Thyroid gland (tissue), 4 donors: ENCODE data around the gene DLD. TPM values are rescaled to one million over a fixed set of nuclear protein-coding genes. Genes with fewer than 3 reads are reported as not detected.

Experiments
- DNase-seq, 2 donors: peaks; one replicate each; pipeline ENCODE4 v3.0.0-alpha.2; 2019
- H3K27ac ChIP-seq, 3 donors: fragments of 200-600 bp; sonication (generic); 1 replicate in 2 of 3; 2 replicates in 1 of 3; pipeline ENCODE4 v1.5.1; 2016 to 2019; ENCODE audit warnings: mild to moderate bottlenecking in 1 of 3, moderate library complexity in 1 of 3
- H3K27me3 ChIP-seq: fragments of 200-600 bp; sonication (generic); one replicate; pipeline ENCODE4 v1.5.1; 2019
- H3K36me3 ChIP-seq, 2 donors: fragments of 200-600 bp; sonication (generic); one replicate each; pipeline ENCODE4 v1.5.1; 2016 to 2019
- H3K4me1 ChIP-seq, 2 donors: fragments of 200-600 bp; sonication (generic); one replicate each; pipeline ENCODE4 v1.5.1; 2017 to 2019
- H3K4me3 ChIP-seq, 3 donors: fragments of 200-600 bp; sonication (generic); replicated peaks in 1 of 3; 1 replicate in 2 of 3; 2 replicates in 1 of 3; pipeline ENCODE4 v1.5.1; 2016; ENCODE audit warnings: mild to moderate bottlenecking in 1 of 3
- H3K9me3 ChIP-seq: fragments of 200-600 bp; sonication (generic); one replicate; pipeline ENCODE4 v1.5.1; 2017
- CTCF ChIP-seq, 6 experiments: fragments of 200-600 bp in 3 of 6; fragments of 450-650 bp in 3 of 6; sonication (generic) in 3 of 6; IDR thresholded peaks; one replicate each; pipeline ENCODE4 v1.5.1; 2016 to 2019; ENCODE audit warnings: antibody characterized with exemption in 6 of 6, mild to moderate bottlenecking in 2 of 6, inconsistent platforms in 1 of 6, moderate library complexity in 1 of 6
- POLR2A ChIP-seq, 2 donors: fragments of 450-650 bp; IDR thresholded peaks; one replicate each; pipeline ENCODE4 v1.6.1; 2017; ENCODE audit warnings: antibody characterized with exemption in 2 of 2, mild to moderate bottlenecking in 2 of 2, moderate library complexity in 1 of 2
- WGBS, 2 donors: methylation state at CpG; one replicate each; pipeline ENCODE4 v1.1.5; 2017; 5-methylcytosine and 5-hydroxymethylcytosine counted together
- intact Hi-C: fragments of 100-400 bp; cut with DNase I; formaldehyde crosslinking; loops from one replicate; pipeline ENCODE4 v1.15.1; 2023
- total RNA-seq, 4 donors: library from RNA; depleted of rRNA; stranded (reverse); fragments of >200 nt; gene quantifications; one replicate each; pipeline ENCODE4 v1.2.3, GENCODE V29; 2016

The DLD gene
- total RNA-seq, 4 donors from 2014 or later = 108 to 343 (median 213) TPM

- TF ChIP-seq CTCF (IDR thresholded peaks at IDR 0.05) (no peak), POLR2A (IDR thresholded peaks at IDR 0.05) (no peak)
- H3K4me3 ChIP-seq = no peak overlapping the region
- DNase-seq = no peak
- H3K27ac ChIP-seq = no peak overlapping the region
- peaks cover 28% of the 10 kb centered on the region in 2 donors for H3K36me3 ChIP-seq
- H3K9me3 ChIP-seq = no peaks in the 10 kb centered on the region
- H3K4me1 ChIP-seq = no peaks in the 10 kb centered on the region
- intact Hi-C loops = no loop called here
- 98 to 100% methylated on average over 2 of the region's 2 CpGs for WGBS, 2 donors
- H3K27me3 ChIP-seq = no peaks in the 10 kb centered on the region
Observed at GRCh38 chr7:107913851-107914250, 22.9 kb downstream of the DLD start.

GRCh38 chr7:107914831-107915230 is 23.8 kb downstream of the DLD start:
- Histone ChIP-seq H3K36me3 (peaks cover 29% of the 10 kb centered on the region in 2 donors), H3K27ac (no peak overlapping the region), H3K9me3 (no peaks in the 10 kb centered on the region), H3K27me3 (no peaks in the 10 kb centered on the region), H3K4me3 (no peak overlapping the region), H3K4me1 (no peaks in the 10 kb centered on the region)
- no peak for DNase-seq
- intact Hi-C loops = no loop called here
- no peak for TF ChIP-seq POLR2A (IDR thresholded peaks at IDR 0.05)
- TF ChIP-seq CTCF (IDR thresholded peaks at IDR 0.05) = no peak
- WGBS, 2 donors = 61 to 69% methylated on average over 1 of the region's 1 CpG

DNA sequence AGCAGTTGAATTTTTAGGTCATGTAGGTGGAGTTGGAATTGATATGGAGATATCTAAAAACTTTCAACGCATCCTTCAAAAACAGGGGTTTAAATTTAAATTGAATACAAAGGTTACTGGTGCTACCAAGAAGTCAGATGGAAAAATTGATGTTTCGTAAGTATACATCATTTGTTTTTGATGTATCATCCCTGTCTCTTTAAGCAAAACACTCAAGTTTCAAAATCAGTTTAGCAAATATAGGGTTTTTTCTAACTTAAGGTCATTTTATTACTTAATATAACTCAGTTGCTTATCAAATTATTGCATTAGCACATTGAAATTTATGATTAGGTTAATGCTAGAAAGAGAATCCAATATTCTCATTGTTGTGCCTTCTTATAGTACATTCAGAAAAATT is 24.6 kb downstream of the DLD start:
- H3K36me3 ChIP-seq = peaks cover 25 to 26% of the 10 kb centered on the region in 2 donors
- no peaks in the 10 kb centered on the region for H3K27me3 ChIP-seq
- H3K4me3 ChIP-seq = no peak overlapping the region
- peaks cover 0 to 5% of the 10 kb centered on the region in 2 donors for H3K4me1 ChIP-seq
- H3K27ac ChIP-seq = no peak overlapping the region
- TF ChIP-seq CTCF (IDR thresholded peaks at IDR 0.05) = no peak
- 96 to 99% methylated on average over 2 of the region's 2 CpGs for WGBS, 2 donors
- no peak for DNase-seq
- no peaks in the 10 kb centered on the region for H3K9me3 ChIP-seq
- intact Hi-C loops = no loop called here

GRCh38 chr7:107917763-107918651 is 27.0 kb downstream of the DLD start:
- intact Hi-C loops = no loop called here
- H3K4me3 ChIP-seq = no peak overlapping the region
- H3K27ac ChIP-seq = no peak overlapping the region
- H3K9me3 ChIP-seq = no peaks in the 10 kb centered on the region
- H3K36me3 ChIP-seq = peaks cover 25 to 26% of the 10 kb centered on the region in 2 donors
- no peaks in the 10 kb centered on the region for H3K27me3 ChIP-seq
- TF ChIP-seq POLR2A (IDR thresholded peaks at IDR 0.05) (no peak), CTCF (IDR thresholded peaks at IDR 0.05) (no peak)
- 89 to 93% methylated on average over 3 of the region's 3 CpGs for WGBS, 2 donors
- no peak for DNase-seq
- peaks cover 0 to 7% of the 10 kb centered on the region in 2 donors for H3K4me1 ChIP-seq

GRCh38 chr7:107918948-107919347 is 28.0 kb downstream of the DLD start:
- peaks cover 33% of the 10 kb centered on the region in 2 donors for H3K36me3 ChIP-seq

More at GRCh38 chr7:107918948-107919347, 28.0 kb downstream of the DLD start:
- no peak for DNase-seq
- Histone ChIP-seq H3K27me3 (no peaks in the 10 kb centered on the region), H3K4me1 (peaks cover 0 to 7% of the 10 kb centered on the region in 2 donors), H3K27ac (no peak overlapping the region), H3K4me3 (no peak overlapping the region), H3K9me3 (no peaks in the 10 kb centered on the region)
- intact Hi-C loops = no loop called here
- 94 to 97% methylated on average over 2 of the region's 2 CpGs for WGBS, 2 donors
- no peak for TF ChIP-seq POLR2A (IDR thresholded peaks at IDR 0.05)
